ENCODE data around the gene ZAP70. TPM values are rescaled to one million over a fixed set of nuclear protein-coding genes. Genes with fewer than 3 reads are reported as not detected.

The ZAP70 gene
- total RNA-seq, 1 donor from 2014 or later: 3.7 TPM

- DNase-seq: no peak
Observed at GRCh38 chr2:97734061-97735051, 21.0 kb downstream of the ZAP70 start.

GRCh38 chr2:97735161-97735561, 21.8 kb downstream of the ZAP70 start:
- no peak for DNase-seq

- DNase-seq: no peak
Observed at GRCh38 chr2:97736185-97736584, 22.8 kb downstream of the ZAP70 start.

- no peak for DNase-seq
Observed at GRCh38 chr2:97736608-97737330, 23.4 kb downstream of the ZAP70 start.

DNA sequence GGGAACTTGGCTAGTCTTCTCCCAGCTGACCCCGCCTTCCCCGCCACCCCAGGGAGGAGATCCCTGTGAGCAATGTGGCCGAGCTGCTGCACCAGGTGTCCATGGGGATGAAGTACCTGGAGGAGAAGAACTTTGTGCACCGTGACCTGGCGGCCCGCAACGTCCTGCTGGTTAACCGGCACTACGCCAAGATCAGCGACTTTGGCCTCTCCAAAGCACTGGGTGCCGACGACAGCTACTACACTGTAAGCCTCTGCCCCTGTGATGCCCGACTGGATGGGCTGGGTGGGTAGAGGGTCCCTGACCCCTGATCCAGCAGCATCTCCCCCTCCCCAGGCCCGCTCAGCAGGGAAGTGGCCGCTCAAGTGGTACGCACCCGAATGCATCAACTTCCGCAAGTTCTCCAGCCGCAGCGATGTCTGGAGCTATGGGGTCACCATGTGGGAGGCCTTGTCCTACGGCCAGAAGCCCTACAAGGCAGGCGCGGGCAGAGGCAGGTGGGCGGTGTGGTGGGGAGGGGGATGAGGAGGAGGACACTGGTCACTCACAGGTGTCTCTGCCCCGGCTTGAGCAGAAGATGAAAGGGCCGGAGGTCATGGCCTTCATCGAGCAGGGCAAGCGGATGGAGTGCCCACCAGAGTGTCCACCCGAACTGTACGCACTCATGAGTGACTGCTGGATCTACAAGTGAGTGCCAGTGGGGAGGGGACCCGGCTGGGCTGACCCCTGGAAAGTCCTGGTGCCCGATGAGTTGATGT, 24.2 kb downstream of the ZAP70 start:
- no peak for DNase-seq

GRCh38 chr2:97738179-97739019, 25.0 kb downstream of the ZAP70 start:
- DNase-seq: no peak

- DNase-seq: no peak
Observed at GRCh38 chr2:97739020-97739892, 25.9 kb downstream of the ZAP70 start.

GRCh38 chr2:97739893-97740245, 26.5 kb downstream of the ZAP70 start:
- no peak for DNase-seq

DNA sequence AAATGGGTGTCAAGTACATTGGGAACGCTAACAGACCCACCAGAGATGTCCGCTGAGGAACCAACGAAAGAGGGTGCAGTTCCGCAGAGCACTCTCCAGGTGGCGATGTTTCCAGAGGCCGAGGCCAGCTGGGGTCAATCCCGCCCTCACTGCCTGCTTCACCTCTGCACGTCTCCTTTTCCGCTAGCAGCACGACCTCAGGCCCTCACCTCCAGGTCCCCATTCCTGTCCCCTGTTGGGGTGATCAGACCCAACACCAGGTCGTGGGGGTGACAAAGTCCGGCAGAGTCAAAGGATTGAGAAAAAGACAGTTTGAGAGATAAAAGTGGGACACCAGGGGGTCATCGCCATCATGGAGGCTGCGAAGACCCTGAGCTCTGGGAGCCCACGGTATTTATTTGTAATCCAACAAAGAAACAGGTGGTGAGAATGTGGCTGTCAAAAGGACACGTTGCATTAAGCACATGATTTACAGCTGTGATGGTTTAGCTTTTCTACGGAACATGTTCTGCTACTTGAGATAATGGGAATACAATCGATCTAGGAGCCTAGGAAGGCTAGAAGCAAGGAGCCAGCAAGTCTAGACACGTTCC, 27.3 kb downstream of the ZAP70 start:
- DNase-seq: peak; percentile 60

DNA sequence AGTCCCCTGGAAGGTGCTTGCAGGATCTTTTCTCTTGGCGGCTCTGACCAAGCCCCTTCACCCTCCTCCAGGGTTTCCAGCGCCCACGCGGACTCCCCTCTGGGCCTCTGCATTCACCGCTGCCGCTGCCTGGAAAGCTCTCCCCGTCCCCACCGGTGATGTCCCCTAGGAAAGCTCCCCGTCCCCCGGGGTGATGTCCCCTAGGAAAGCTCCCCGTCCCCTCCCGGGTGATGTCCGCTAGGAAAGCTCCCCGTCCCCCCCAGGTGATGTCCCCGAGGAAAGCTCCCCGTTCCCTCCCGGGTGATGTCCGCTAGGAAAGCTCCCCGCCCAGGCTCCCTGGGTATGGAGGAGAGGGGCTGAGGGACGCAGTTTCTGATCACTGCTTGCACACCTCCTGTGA, 27.9 kb downstream of the ZAP70 start:
- DNase-seq: no peak

- DNase-seq: no peak
Observed at GRCh38 chr2:97741686-97742085, 28.3 kb downstream of the ZAP70 start.

- DNase-seq: no peak
Observed at GRCh38 chr2:97742381-97742847, 29.0 kb downstream of the ZAP70 start.

GRCh38 chr2:97743913-97744312, 30.5 kb downstream of the ZAP70 start:
- DNase-seq: no peak

DNA sequence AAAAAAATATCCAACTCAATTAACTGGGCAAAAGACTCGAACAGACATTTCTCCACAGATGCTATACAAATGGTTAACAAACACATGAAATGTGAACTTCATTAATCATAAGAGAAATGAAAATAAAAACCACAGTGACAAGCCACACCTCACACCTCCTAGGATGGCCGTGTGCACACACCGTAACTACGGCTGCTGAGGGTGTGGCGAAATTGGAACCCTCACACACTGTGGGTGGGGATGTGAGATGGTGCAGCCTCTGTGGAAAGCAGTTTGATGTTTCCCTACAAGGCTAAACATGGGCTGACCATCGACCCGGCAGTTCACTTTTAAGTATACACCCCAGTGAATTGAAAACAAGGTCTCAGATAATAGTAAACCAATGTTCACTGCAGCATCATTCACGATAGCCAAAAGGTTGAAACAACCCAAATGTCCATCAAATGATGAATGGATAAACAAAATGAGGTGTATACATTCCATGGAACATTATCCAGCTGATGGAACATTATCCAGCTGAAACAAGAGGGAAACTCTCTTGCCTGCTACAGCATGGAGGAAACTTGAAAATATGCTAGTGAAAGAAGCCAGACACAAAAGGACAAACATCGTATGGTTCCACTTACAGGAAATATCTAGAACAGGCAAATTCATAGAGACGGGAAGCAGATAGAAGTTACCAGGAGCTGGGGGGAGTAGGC, 32.2 kb downstream of the ZAP70 start:
- DNase-seq: peak; percentile 49

DNA sequence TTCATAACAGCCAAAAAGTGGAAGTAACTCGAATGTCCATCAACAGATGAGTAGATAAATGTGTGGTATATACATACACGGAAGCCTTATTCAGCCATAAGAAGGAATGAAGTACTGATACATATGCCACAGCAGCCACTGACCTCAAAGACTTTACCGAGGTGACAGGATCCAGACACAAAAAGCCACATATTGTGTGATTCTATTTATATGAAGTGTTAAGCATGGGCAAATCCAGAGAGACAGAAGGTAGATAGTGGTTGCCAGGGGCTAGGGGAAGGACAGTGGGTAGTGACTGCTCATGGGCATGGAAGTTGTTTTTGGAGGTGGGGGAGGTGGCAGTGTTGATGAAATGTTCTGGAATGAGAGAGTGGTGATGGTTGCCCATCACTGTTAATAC, 33.9 kb downstream of the ZAP70 start:
- peak; percentile 33 for DNase-seq

GRCh38 chr2:97747716-97748115, 34.3 kb downstream of the ZAP70 start:
- peak; percentile 86 for DNase-seq

GRCh38 chr2:97749581-97749980, 36.2 kb downstream of the ZAP70 start:
- peak; percentile 58 for DNase-seq

DNA sequence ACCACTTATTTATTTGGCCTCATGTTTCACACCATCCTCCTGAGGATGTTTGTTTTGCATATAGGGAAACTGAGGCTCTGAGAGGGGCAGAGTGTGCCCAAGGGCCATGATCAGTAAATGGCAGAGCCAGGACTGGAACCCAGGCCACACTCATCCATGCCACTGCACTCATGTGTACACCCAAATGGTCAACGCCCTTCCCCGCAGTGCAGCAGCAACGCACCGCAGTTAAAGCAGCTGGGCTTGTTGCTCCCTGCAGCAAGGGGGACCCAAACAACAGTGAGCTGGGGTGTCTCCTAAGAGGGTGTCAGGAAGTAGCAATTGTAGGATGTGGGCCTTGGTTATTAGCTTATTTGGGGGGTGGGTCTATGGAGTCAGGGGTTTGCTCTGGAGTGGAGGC, 36.6 kb downstream of the ZAP70 start:
- no peak for DNase-seq

DNA sequence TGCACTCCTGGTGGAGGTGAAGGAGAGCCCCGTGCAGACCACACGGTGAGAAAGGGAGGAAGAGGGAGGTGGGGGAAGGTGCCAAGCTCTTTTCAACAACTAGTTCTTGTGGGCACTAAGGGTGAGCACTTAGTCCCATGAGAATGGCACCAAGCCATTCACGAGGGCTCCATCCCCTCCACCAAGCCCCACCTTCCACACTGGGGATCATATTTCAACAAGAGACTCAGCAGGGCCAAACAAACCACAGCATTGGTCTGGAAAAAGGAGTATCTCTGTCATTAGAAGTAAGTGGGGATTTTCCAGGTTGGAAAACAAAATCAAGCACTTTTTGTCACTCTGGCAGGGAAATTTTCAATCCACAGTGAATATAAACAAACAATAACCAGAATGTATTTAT, 38.4 kb downstream of the ZAP70 start:
- DNase-seq: no peak
